Activated B cell treated with CpG ODN at 0.5 μM for 24 hours (primary cell): ENCODE results near the gene CEBPZOS. TPM values are rescaled to one million over a fixed set of nuclear protein-coding genes. Genes with fewer than 3 reads are reported as not detected.

Experiments used
- ATAC-seq: fragments of 200-7000 bp; cut with Tn5 transposase; one replicate; pipeline ENCODE4 v1.10.0; 2021; ENCODE audit warnings: low read depth, mild to moderate bottlenecking, moderate library complexity
- CTCF ChIA-PET: fragments of 350-600 bp; sonication (Branson Sonifier 250); formaldehyde crosslinking; loops from one replicate; lab custom pipeline; 2021; ENCODE audit warnings: antibody characterized with exemption; lab: Charles Lee
- POLR2A ChIA-PET: fragments of 350-600 bp; sonication (Branson Sonifier 250); formaldehyde crosslinking; loops from one replicate; lab custom pipeline; 2021; ENCODE audit warnings: antibody characterized with exemption; lab: Charles Lee
- DNase-seq: peaks from one replicate; pipeline ENCODE4 v3.0.0; 2022
- H3K27ac Mint-ChIP-seq: one replicate; pipeline ENCODE4 v1.8.0; 2020; ENCODE audit warnings: mixed read lengths
- H3K27me3 Mint-ChIP-seq: one replicate; pipeline ENCODE4 v1.8.0; 2021; ENCODE audit warnings: mixed read lengths
- H3K36me3 Mint-ChIP-seq: one replicate; pipeline ENCODE4 v1.8.0; 2021; ENCODE audit warnings: low read depth, mixed read lengths
- H3K4me1 Mint-ChIP-seq: one replicate; pipeline ENCODE4 v1.8.0; 2021; ENCODE audit warnings: mixed read lengths
- H3K4me3 Mint-ChIP-seq: one replicate; pipeline ENCODE4 v1.8.0; 2020; ENCODE audit warnings: mild to moderate bottlenecking, mixed read lengths
- H3K9me3 Mint-ChIP-seq: one replicate; pipeline ENCODE4 v1.8.0; 2020; ENCODE audit warnings: mixed read lengths
- intact Hi-C: fragments of 100-400 bp; cut with micrococcal nuclease; formaldehyde crosslinking; loops from one replicate; pipeline ENCODE4 v1.15.1; 2024
- total RNA-seq: library from RNA; stranded (reverse); gene quantifications from 2 replicates; pipeline ENCODE4 v1.2.3, GENCODE V29; 2022
- TF ChIP-seq, protein P1 (sequence below): fragments of 200-600 bp; IDR thresholded peaks from one replicate; pipeline ENCODE4 v1.8.0; 2022; ENCODE audit warnings: antibody characterized with exemption, mild to moderate bottlenecking

Gene CEBPZOS
- total RNA-seq, 1 donor from 2014 or later, result 35.5 TPM

DNA sequence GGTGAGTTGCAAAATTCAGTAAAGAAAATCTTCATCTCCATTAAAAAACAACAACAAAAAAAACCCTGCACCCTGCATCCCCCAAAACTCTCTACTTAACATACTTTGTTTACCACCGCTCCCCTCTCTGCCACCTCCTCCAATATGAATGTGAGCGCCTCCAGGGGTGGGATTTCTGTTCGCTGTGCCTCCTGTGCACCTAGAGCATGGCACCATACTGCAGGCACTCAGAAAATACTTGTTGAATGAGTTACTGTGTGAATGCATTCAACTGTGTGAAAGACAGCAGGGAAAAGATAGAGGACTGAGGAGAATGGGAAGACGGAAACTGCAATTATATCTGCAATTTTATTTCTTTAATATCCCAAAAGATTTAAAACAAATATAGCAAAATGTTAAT is 30.6 kb downstream of the CEBPZOS start:
- POLR2A ChIA-PET, result no interaction called here
- no peaks in the 10 kb centered on the region for H3K27me3 Mint-ChIP-seq
- no peak overlapping the region for H3K4me3 Mint-ChIP-seq
- H3K9me3 Mint-ChIP-seq, result no peaks in the 10 kb centered on the region
- H3K36me3 Mint-ChIP-seq, result peaks cover 49% of the 10 kb centered on the region
- intact Hi-C loops, result no loop called here
- no peak for ATAC-seq
- no peak for DNase-seq
- peaks cover 29% of the 10 kb centered on the region for H3K4me1 Mint-ChIP-seq
- CTCF ChIA-PET, result no interaction called here
- TF ChIP-seq, protein P1, sequence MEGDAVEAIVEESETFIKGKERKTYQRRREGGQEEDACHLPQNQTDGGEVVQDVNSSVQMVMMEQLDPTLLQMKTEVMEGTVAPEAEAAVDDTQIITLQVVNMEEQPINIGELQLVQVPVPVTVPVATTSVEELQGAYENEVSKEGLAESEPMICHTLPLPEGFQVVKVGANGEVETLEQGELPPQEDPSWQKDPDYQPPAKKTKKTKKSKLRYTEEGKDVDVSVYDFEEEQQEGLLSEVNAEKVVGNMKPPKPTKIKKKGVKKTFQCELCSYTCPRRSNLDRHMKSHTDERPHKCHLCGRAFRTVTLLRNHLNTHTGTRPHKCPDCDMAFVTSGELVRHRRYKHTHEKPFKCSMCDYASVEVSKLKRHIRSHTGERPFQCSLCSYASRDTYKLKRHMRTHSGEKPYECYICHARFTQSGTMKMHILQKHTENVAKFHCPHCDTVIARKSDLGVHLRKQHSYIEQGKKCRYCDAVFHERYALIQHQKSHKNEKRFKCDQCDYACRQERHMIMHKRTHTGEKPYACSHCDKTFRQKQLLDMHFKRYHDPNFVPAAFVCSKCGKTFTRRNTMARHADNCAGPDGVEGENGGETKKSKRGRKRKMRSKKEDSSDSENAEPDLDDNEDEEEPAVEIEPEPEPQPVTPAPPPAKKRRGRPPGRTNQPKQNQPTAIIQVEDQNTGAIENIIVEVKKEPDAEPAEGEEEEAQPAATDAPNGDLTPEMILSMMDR, result no peak
- no peak overlapping the region for H3K27ac Mint-ChIP-seq

DNA sequence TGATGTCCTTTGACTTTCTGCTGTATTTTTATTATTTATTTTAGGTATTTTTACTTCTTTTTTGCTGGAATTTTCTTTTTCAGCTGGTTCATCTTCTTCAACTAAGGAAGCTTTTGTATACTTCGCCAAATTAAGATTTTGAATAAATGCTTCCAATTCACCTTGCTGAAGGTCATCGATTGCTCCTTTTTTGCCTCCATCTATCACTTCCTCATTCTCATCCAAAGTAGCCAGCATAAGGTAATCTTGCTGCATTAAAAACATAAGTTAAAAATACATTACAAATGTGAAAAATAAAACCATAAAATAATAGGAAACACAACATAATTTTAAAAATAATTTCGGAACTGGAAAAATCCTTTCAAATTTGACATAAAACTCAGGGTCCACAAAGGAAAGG is 32.5 kb downstream of the CEBPZOS start:
- no peaks in the 10 kb centered on the region for H3K27me3 Mint-ChIP-seq
- DNase-seq (no peak), ATAC-seq (no peak)
- CTCF ChIA-PET, result no interaction called here
- H3K9me3 Mint-ChIP-seq, result no peaks in the 10 kb centered on the region
- no peak overlapping the region for H3K4me3 Mint-ChIP-seq
- H3K36me3 Mint-ChIP-seq, result peaks cover 33% of the 10 kb centered on the region
- no peak overlapping the region for H3K27ac Mint-ChIP-seq
- peaks cover 27% of the 10 kb centered on the region for H3K4me1 Mint-ChIP-seq
- intact Hi-C loops, result no loop called here
- POLR2A ChIA-PET, result interaction anchor here (0.6 kb wide), 1 partner anchor 55 kb away, joined by 5 read pairs; no protein-coding TSS in a partner anchor
- TF ChIP-seq, protein P1, result no peak

DNA sequence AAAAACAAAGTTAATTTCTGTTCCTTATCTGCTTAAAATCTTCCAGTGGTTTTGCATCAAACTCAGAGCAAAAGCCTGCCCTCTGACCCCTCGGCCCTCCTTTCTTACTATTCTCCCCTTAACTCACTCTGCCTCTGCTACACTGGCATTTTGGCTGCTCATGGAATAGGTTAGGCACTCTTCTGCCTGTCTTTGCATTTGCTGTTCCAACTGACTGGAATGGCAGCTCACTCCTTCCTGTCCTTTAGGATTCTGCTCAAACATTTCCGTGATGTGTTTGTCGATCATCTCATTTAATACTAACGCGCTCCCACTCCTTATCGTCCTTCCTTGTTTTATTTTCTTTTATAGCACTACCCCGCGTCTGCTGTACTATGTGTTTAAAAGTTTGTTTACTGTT is 34.3 kb downstream of the CEBPZOS start:
- ChIA-PET CTCF (no interaction called here), POLR2A (no interaction called here)
- peaks cover 34% of the 10 kb centered on the region for H3K36me3 Mint-ChIP-seq
- intact Hi-C loops, result loop anchor here (2.0 kb wide), 2 partner anchors 74 to 146 kb away; partner anchors contain the start of genes EIF2AK2, GPATCH11 and HEATR5B
- ATAC-seq, result no peak
- H3K9me3 Mint-ChIP-seq, result no peaks in the 10 kb centered on the region
- H3K4me1 Mint-ChIP-seq, result peaks cover 21% of the 10 kb centered on the region
- no peak overlapping the region for H3K27ac Mint-ChIP-seq
- no peak for DNase-seq
- no peak overlapping the region for H3K4me3 Mint-ChIP-seq
- H3K27me3 Mint-ChIP-seq, result no peaks in the 10 kb centered on the region
- TF ChIP-seq, protein P1, result no peak

DNA sequence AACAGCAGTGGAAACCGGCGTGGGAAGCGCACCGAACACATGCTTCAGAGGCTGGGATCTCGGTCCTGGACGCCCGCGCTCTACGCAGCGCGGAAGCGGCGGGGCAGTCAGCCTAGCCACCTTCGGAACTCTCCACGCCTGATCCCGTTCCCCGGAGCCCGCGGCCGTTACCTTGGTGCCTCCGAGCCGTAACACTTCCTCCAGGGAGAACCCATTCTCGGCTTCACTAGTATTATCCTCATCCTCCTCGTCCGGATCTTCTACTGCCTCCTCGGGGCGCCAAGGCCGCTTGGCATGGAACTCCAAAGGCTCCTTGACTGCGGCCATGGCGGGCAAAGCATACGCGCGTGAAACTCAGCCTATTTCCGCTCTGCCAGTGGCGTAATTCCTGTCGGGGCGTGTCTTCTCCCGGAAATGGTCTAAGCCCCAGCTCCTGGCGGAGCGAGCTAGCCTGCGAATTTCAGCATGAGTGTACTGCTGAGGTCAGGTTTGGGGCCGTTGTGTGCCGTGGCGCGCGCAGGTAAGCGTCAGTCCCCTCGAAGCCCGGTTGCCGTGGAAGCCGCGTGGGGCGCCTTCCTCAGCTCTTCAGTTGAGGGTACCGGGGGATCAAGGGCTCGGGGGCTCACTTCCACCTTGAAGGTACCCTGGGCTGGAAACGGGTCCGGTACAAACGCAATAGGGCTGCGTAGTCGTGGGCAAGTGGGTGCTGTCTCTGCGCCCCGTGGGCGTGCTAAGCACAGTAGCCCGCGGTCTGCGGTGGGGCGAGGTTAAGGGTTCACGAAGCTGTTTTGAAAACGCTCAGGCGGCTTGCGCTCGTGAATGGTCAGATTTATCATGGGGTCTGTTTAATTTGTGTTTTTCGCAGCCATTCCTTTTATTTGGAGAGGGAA is 35.2 kb downstream of the CEBPZOS start, which contains the start of the genes CEBPZ and NDUFAF7:
Gene CEBPZ, minus strand, starts transcription at position 356 of the 890 bp plus-strand sequence. Its CDS starts 29 bp downstream, at position 327.
Gene NDUFAF7, plus strand, starts transcription at position 418 of the 890 bp plus-strand sequence. Its CDS starts 48 bp downstream, at position 466.
- intact Hi-C loops, result loop anchor here (1.0 to 2.0 kb wide), 7 partner anchors 35 to 703 kb away; partner anchors contain the start of genes CEBPZOS, EIF2AK2, GPATCH11 and HEATR5B
- CTCF ChIA-PET, result interaction anchor here (1.0 kb wide), 1 partner anchor 646 kb away, joined by 3 read pairs; no protein-coding TSS in a partner anchor
- no peak within 1 kb of the TSS for H3K4me3 Mint-ChIP-seq
- H3K27ac Mint-ChIP-seq, result no peak within 1 kb of the TSS
- TF ChIP-seq, protein P1, result no peak
- ATAC-seq (peak; percentile 91), DNase-seq (peak; percentile 80)
- H3K27me3 Mint-ChIP-seq, result no peaks in the 10 kb centered on the region
- H3K4me1 Mint-ChIP-seq, result peaks cover 16% of the 10 kb centered on the region
- POLR2A ChIA-PET, result interaction anchor here (0.6 to 1.4 kb wide), 14 partner anchors 31 to 265 kb away, joined by 3 to 12 read pairs (median 4); partner anchors contain the start of genes CEBPZOS, EIF2AK2, GPATCH11 and STRN
- no peaks in the 10 kb centered on the region for H3K9me3 Mint-ChIP-seq
- peaks cover 34% of the 10 kb centered on the region for H3K36me3 Mint-ChIP-seq
